ENCODE data around the gene FRMD1. TPM values are rescaled to one million over a fixed set of nuclear protein-coding genes. Genes with fewer than 3 reads are reported as not detected.

FRMD1 gene
- total RNA-seq, 1 donor from 2014 or later, result not detected

DNA sequence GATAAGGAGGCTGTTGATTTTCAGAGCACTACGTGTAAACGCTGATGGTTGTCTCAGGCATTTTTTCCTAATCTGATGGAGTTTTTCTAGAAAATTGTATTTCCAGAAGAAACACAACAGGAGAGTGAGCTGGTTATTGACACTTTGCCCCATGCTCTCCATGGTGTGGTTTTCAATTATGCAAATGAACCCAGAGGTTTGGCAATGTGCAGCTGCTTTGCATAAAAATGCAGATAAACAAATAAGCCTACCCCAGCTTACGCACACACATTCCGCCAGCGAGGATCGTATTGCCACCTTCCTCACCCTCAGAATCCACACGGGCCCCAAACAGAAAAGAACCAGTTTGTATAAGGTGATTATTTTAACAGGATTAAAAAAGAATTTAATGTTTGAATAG, 45.1 kb upstream of the FRMD1 start:
- Mint-ChIP-seq H3K27ac (no peak overlapping the region), H3K27me3 (ENCODE audit: insufficient read depth, low read depth) (peaks cover 6% of the 10 kb centered on the region), H3K4me3 (no peak overlapping the region), H3K9me3 (peaks cover 4% of the 10 kb centered on the region), H3K36me3 (no peaks in the 10 kb centered on the region), H3K4me1 (peaks cover 5% of the 10 kb centered on the region)
- Histone ChIP-seq H3K9me3 (ENCODE audit: low read depth) (no peaks in the 10 kb centered on the region), H3K4me2 (no peak overlapping the region), H4K20me1 (ENCODE audit: low read depth) (no peaks in the 10 kb centered on the region), H3K27me3 (no peaks in the 10 kb centered on the region), H3K36me3 (no peaks in the 10 kb centered on the region), H2AFZ (replicated peaks) (no peak overlapping the region), H3K79me2 (ENCODE audit: low read depth) (no peaks in the 10 kb centered on the region), H3K4me3 (no peak overlapping the region), H3K27ac (no peak overlapping the region), H3K9ac (no peak overlapping the region), H3F3A (ENCODE audit: low read depth) (no peaks in the 10 kb centered on the region), H3K4me1 (no peaks in the 10 kb centered on the region)
- TF ChIP-seq EZH2 (IDR thresholded peaks at IDR 0.05) (no peak), EZH2phosphoT487 (IDR thresholded peaks at IDR 0.05) (no peak)
- TF ChIP-seq, protein P1, sequence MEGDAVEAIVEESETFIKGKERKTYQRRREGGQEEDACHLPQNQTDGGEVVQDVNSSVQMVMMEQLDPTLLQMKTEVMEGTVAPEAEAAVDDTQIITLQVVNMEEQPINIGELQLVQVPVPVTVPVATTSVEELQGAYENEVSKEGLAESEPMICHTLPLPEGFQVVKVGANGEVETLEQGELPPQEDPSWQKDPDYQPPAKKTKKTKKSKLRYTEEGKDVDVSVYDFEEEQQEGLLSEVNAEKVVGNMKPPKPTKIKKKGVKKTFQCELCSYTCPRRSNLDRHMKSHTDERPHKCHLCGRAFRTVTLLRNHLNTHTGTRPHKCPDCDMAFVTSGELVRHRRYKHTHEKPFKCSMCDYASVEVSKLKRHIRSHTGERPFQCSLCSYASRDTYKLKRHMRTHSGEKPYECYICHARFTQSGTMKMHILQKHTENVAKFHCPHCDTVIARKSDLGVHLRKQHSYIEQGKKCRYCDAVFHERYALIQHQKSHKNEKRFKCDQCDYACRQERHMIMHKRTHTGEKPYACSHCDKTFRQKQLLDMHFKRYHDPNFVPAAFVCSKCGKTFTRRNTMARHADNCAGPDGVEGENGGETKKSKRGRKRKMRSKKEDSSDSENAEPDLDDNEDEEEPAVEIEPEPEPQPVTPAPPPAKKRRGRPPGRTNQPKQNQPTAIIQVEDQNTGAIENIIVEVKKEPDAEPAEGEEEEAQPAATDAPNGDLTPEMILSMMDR (IDR thresholded peaks at IDR 0.05), result no peak
- no peak for DNase-seq (ENCODE audit: low spot score)

DNA sequence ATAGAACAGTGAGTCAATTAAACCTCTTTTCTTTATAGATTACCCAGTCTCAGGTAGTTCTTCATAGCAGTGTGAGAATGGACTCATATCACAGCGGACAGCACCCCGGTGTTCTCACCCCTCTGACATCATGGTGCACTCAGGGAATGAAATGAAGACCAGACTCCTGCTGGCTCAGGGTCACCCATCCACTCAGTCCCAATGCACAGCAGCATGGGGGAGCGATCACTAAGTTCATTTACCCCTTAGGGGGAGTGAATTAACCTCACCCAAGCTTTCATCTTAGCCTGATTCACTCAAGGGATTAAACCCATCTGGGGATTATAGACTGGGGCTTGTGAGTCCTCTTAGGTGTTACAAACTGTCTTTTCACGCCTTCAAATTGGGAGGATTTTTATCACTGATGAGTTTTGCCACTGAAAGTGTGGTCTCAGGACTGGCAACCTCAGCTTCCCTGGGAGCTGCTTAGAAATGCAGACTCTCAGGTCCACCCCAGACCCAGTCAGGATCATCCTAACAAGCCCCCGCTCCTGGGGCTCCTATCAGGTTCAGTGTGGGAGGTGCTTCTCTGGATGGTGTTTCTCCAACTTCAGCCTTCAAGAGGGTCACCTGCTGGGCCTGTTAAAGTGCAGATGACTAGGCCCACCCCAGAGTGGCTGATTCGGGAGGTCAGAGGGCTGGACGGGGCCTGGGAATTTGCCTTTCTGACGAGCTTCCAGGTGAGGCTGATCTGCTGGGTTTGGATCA, 44.3 kb upstream of the FRMD1 start:
- no peak overlapping the region for H3K9ac ChIP-seq
- H3K4me3 ChIP-seq, result no peak overlapping the region
- H3K36me3 ChIP-seq, result no peaks in the 10 kb centered on the region
- no peaks in the 10 kb centered on the region for H3K27me3 ChIP-seq
- H3K4me2 ChIP-seq, result no peak overlapping the region
- H3K79me2 ChIP-seq (ENCODE audit: low read depth), result no peaks in the 10 kb centered on the region
- TF ChIP-seq, protein P1 (IDR thresholded peaks at IDR 0.05), result no peak
- no peak for TF ChIP-seq EZH2phosphoT487 (IDR thresholded peaks at IDR 0.05)
- TF ChIP-seq EZH2 (IDR thresholded peaks at IDR 0.05), result no peak
- Mint-ChIP-seq H3K4me3 (no peak overlapping the region), H3K4me1 (peaks cover 5% of the 10 kb centered on the region), H3K9me3 (peaks cover 4% of the 10 kb centered on the region), H3K27me3 (ENCODE audit: insufficient read depth, low read depth) (peaks cover 6% of the 10 kb centered on the region), H3K27ac (no peak overlapping the region), H3K36me3 (no peaks in the 10 kb centered on the region)
- no peak overlapping the region for H3K27ac ChIP-seq
- H3K4me1 ChIP-seq, result no peaks in the 10 kb centered on the region
- no peak overlapping the region for H2AFZ ChIP-seq (replicated peaks)
- no peak for DNase-seq (ENCODE audit: low spot score)
- H3F3A ChIP-seq (ENCODE audit: low read depth), result no peaks in the 10 kb centered on the region
- no peaks in the 10 kb centered on the region for H4K20me1 ChIP-seq (ENCODE audit: low read depth)
- no peaks in the 10 kb centered on the region for H3K9me3 ChIP-seq (ENCODE audit: low read depth)

DNA sequence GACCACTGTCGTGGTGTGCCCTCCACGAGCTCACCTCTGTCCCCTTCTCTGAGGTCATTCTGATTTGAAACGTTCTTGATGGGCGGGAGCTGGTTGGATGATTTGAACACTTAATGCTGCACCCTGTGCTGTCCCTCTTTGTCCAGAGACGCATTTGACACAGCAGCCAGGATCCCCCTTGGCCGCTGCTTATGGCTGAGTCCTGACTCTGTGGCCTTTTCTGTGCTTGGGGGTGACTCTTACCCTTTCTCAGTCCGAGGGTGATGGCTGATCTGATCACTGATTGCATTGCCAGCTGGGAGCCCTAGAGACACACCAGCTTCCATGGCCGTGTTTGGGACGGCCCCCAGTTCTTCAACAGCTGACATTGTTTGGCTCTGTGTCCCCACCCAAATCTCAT, 43.5 kb upstream of the FRMD1 start:
- Histone ChIP-seq H3K27me3 (no peaks in the 10 kb centered on the region), H3K9me3 (ENCODE audit: low read depth) (no peaks in the 10 kb centered on the region), H3K4me3 (no peak overlapping the region), H3K4me2 (no peak overlapping the region), H2AFZ (replicated peaks) (no peak overlapping the region), H3K36me3 (no peaks in the 10 kb centered on the region), H3K27ac (no peak overlapping the region), H3K79me2 (ENCODE audit: low read depth) (no peaks in the 10 kb centered on the region), H3K4me1 (no peaks in the 10 kb centered on the region), H3K9ac (no peak overlapping the region), H3F3A (ENCODE audit: low read depth) (no peaks in the 10 kb centered on the region), H4K20me1 (ENCODE audit: low read depth) (no peaks in the 10 kb centered on the region)
- Mint-ChIP-seq H3K27ac (no peak overlapping the region), H3K4me1 (peaks cover 3% of the 10 kb centered on the region), H3K9me3 (peaks cover 4% of the 10 kb centered on the region), H3K4me3 (no peak overlapping the region), H3K27me3 (ENCODE audit: insufficient read depth, low read depth) (peaks cover 6% of the 10 kb centered on the region), H3K36me3 (no peaks in the 10 kb centered on the region)
- TF ChIP-seq EZH2phosphoT487 (IDR thresholded peaks at IDR 0.05), result no peak
- TF ChIP-seq, protein P1 (IDR thresholded peaks at IDR 0.05), result no peak
- no peak for TF ChIP-seq EZH2 (IDR thresholded peaks at IDR 0.05)
- DNase-seq (ENCODE audit: low spot score), result no peak

Measured in neural progenitor cell (in vitro differentiated cells).